ENCODE measurements around the gene PLSCR5.

Gene PLSCR5

GRCh38 chr3:146594843-146595482, 10.2 kb downstream of the PLSCR5 start:
- H3K4me3 ChIP-seq (ENCODE audit: low read depth, low read length), result no peak overlapping the region
- peak; percentile 6 for DNase-seq (ENCODE audit: low read depth)
- TF ChIP-seq MAX (IDR thresholded peaks at IDR 0.05; ENCODE audit: low read depth, low read length), result no peak
- no peak for TF ChIP-seq CTCF (IDR thresholded peaks at IDR 0.05; ENCODE audit: low read depth, low read length)
- no peak for TF ChIP-seq POLR2A (IDR thresholded peaks at IDR 0.05; ENCODE audit: extremely low read depth, insufficient read length)
- TF ChIP-seq MYC (IDR thresholded peaks at IDR 0.05; ENCODE audit: low read depth, low read length), result no peak

- no peak overlapping the region for H3K4me3 ChIP-seq (ENCODE audit: low read depth, low read length)
- no peak for TF ChIP-seq CTCF (IDR thresholded peaks at IDR 0.05; ENCODE audit: low read depth, low read length)
- TF ChIP-seq MAX (IDR thresholded peaks at IDR 0.05; ENCODE audit: low read depth, low read length), result no peak
- TF ChIP-seq POLR2A (IDR thresholded peaks at IDR 0.05; ENCODE audit: extremely low read depth, insufficient read length), result no peak
- TF ChIP-seq MYC (IDR thresholded peaks at IDR 0.05; ENCODE audit: low read depth, low read length), result no peak
- DNase-seq (ENCODE audit: low read depth), result no peak
Observed at GRCh38 chr3:146593776-146594175, 11.4 kb downstream of the PLSCR5 start.

- H3K4me3 ChIP-seq (ENCODE audit: low read depth, low read length), result no peak overlapping the region
- no peak for DNase-seq (ENCODE audit: low read depth)
- TF ChIP-seq CTCF (IDR thresholded peaks at IDR 0.05; ENCODE audit: low read depth, low read length) (no peak), MAX (IDR thresholded peaks at IDR 0.05; ENCODE audit: low read depth, low read length) (no peak), POLR2A (IDR thresholded peaks at IDR 0.05; ENCODE audit: extremely low read depth, insufficient read length) (no peak), MYC (IDR thresholded peaks at IDR 0.05; ENCODE audit: low read depth, low read length) (no peak)
Observed at GRCh38 chr3:146590521-146590920, 14.6 kb downstream of the PLSCR5 start.

- peak; percentile 39 for DNase-seq (ENCODE audit: low read depth)
- H3K4me3 ChIP-seq (ENCODE audit: low read depth, low read length), result no peak overlapping the region
- TF ChIP-seq MYC (IDR thresholded peaks at IDR 0.05; ENCODE audit: low read depth, low read length), result no peak
- peak; percentile 42 for TF ChIP-seq CTCF (IDR thresholded peaks at IDR 0.05; ENCODE audit: low read depth, low read length)
Observed at GRCh38 chr3:146589899-146590508, 15.1 kb downstream of the PLSCR5 start.

- TF ChIP-seq CTCF (IDR thresholded peaks at IDR 0.05; ENCODE audit: low read depth, low read length), result no peak
- TF ChIP-seq MYC (IDR thresholded peaks at IDR 0.05; ENCODE audit: low read depth, low read length), result no peak
- no peak for TF ChIP-seq POLR2A (IDR thresholded peaks at IDR 0.05; ENCODE audit: extremely low read depth, insufficient read length)
- TF ChIP-seq MAX (IDR thresholded peaks at IDR 0.05; ENCODE audit: low read depth, low read length), result no peak
- no peak for DNase-seq (ENCODE audit: low read depth)
- H3K4me3 ChIP-seq (ENCODE audit: low read depth, low read length), result no peak overlapping the region
Observed at GRCh38 chr3:146585156-146585555, 20.0 kb downstream of the PLSCR5 start.

Measured in NB4 (cell line).